HepG2 (cell line): ENCODE results near the gene RUSF1.

Source experiments
- ARID5B ChIP-seq: IDR thresholded peaks from 2 replicates; pipeline ENCODE4 v1.4.0; 2020; ENCODE audit warnings: mild to moderate bottlenecking, missing genetic modification reagents
- ATF1 ChIP-seq: IDR thresholded peaks from 2 replicates; pipeline ENCODE4 v1.6.1; 2016; ENCODE audit warnings: mild to moderate bottlenecking, control low read depth
- CTCF ChIP-seq: sonication (generic); formaldehyde crosslinking; IDR thresholded peaks from 2 replicates; pipeline ENCODE4 v1.5.0; 2020; ENCODE audit warnings: mild to moderate bottlenecking, missing genetic modification reagents, moderate library complexity
- GABPB1 ChIP-seq: IDR thresholded peaks from 2 replicates; pipeline ENCODE4 v1.6.1; 2016; ENCODE audit warnings: mild to moderate bottlenecking, missing genetic modification reagents, moderate library complexity, missing compliant biosample characterization
- MZF1 ChIP-seq: sonication (generic); formaldehyde crosslinking; IDR thresholded peaks from 2 replicates; pipeline ENCODE4 v1.8.1; 2023; ENCODE audit warnings: mild to moderate bottlenecking, missing genetic modification reagents, borderline replicate concordance
- XRCC5 ChIP-seq: fragments of 200-400 bp; formaldehyde crosslinking; optimal IDR thresholded peaks from 2 replicates; pipeline ENCODE3; 2017; ENCODE audit warnings: mild to moderate bottlenecking, low read length
- TF ChIP-seq, protein P1 (sequence below): sonication (generic); formaldehyde crosslinking; IDR thresholded peaks from 2 replicates; pipeline ENCODE4 v1.4.0; 2020; ENCODE audit warnings: missing genetic modification reagents, mild to moderate bottlenecking, borderline replicate concordance

DNA sequence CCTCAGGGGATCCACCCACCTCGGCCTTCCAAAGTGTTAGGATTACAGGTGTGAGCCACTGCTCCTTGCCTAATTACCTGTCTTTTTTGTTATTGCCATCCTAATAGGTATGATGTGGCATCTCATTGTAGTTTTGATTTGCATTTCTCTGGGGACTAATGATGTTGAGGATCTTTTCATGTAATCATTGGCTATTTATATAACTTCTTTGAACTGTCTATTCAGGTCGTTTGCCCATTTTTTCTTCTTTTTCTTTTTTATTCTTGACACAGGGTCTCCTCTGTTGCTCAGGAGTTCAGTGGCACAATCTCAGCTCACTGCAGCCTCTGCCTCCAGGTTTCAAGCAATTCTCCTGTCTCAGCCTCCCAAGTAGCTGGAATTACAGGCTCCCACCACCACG lies 37.6 kb downstream of the RUSF1 start:
- no peak for TF ChIP-seq ARID5B (CRISPR knock-in tag)
- TF ChIP-seq XRCC5 = no peak
- TF ChIP-seq, protein P1, sequence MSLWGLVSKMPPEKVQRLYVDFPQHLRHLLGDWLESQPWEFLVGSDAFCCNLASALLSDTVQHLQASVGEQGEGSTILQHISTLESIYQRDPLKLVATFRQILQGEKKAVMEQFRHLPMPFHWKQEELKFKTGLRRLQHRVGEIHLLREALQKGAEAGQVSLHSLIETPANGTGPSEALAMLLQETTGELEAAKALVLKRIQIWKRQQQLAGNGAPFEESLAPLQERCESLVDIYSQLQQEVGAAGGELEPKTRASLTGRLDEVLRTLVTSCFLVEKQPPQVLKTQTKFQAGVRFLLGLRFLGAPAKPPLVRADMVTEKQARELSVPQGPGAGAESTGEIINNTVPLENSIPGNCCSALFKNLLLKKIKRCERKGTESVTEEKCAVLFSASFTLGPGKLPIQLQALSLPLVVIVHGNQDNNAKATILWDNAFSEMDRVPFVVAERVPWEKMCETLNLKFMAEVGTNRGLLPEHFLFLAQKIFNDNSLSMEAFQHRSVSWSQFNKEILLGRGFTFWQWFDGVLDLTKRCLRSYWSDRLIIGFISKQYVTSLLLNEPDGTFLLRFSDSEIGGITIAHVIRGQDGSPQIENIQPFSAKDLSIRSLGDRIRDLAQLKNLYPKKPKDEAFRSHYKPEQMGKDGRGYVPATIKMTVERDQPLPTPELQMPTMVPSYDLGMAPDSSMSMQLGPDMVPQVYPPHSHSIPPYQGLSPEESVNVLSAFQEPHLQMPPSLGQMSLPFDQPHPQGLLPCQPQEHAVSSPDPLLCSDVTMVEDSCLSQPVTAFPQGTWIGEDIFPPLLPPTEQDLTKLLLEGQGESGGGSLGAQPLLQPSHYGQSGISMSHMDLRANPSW (CRISPR knock-in tag) = no peak
- no peak for TF ChIP-seq ATF1
- no peak for TF ChIP-seq MZF1 (CRISPR knock-in tag)
- TF ChIP-seq GABPB1 (CRISPR knock-in tag) = no peak
- TF ChIP-seq CTCF = no peak
